PC-3 (cell line): Measurements from ENCODE around the gene HYAL2.

ENCODE experiments used
- EZH2 ChIP-seq: fragments of 300-600 bp; sonication (generic); IDR thresholded peaks from one replicate; pipeline ENCODE4 v1.6.1; 2017; ENCODE audit warnings: antibody characterized with exemption, mild to moderate bottlenecking, low read length; ENCODE audit not compliant: unreplicated experiment
- TF ChIP-seq, protein P1 (sequence below): fragments of 300-600 bp; sonication (generic); conservative IDR thresholded peaks from 2 replicates; pipeline ENCODE4 v1.5.1; 2017; ENCODE audit warnings: antibody characterized with exemption, low read depth, mild to moderate bottlenecking, low read length

DNA sequence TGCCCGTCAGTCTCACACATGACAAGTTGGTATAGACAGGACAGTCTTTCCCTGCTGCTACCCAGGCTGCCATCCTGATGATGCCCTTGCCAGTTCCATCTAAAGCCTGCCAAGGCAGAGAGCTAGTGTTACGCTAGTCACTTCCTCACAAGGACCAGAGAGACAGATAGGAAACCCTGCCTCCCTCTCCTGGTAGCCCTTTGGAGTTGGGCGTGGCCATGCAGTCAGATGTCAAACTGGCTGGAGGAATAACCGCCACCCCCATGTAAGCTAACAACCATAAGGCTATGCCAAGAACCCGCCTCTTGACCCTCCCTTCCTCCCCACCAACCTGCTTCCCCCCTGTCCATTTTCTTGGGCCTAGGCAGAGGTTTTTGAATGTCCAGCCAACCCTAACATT, 34.0 kb upstream of the HYAL2 start:
- TF ChIP-seq, protein P1, sequence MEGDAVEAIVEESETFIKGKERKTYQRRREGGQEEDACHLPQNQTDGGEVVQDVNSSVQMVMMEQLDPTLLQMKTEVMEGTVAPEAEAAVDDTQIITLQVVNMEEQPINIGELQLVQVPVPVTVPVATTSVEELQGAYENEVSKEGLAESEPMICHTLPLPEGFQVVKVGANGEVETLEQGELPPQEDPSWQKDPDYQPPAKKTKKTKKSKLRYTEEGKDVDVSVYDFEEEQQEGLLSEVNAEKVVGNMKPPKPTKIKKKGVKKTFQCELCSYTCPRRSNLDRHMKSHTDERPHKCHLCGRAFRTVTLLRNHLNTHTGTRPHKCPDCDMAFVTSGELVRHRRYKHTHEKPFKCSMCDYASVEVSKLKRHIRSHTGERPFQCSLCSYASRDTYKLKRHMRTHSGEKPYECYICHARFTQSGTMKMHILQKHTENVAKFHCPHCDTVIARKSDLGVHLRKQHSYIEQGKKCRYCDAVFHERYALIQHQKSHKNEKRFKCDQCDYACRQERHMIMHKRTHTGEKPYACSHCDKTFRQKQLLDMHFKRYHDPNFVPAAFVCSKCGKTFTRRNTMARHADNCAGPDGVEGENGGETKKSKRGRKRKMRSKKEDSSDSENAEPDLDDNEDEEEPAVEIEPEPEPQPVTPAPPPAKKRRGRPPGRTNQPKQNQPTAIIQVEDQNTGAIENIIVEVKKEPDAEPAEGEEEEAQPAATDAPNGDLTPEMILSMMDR, result no peak
- no peak for TF ChIP-seq EZH2
